ENCODE results near the gene PDE6B. TPM values are rescaled to one million over a fixed set of nuclear protein-coding genes. Genes with fewer than 3 reads are reported as not detected.

The PDE6B gene
- 3.4 and 4.1 TPM in 2 replicates for total RNA-seq
- long read RNA-seq, partial matches to known transcripts: 0 of 1 reads
- long read RNA-seq, other reads (novel, unspliced or antisense): 1 of 1 reads

DNA sequence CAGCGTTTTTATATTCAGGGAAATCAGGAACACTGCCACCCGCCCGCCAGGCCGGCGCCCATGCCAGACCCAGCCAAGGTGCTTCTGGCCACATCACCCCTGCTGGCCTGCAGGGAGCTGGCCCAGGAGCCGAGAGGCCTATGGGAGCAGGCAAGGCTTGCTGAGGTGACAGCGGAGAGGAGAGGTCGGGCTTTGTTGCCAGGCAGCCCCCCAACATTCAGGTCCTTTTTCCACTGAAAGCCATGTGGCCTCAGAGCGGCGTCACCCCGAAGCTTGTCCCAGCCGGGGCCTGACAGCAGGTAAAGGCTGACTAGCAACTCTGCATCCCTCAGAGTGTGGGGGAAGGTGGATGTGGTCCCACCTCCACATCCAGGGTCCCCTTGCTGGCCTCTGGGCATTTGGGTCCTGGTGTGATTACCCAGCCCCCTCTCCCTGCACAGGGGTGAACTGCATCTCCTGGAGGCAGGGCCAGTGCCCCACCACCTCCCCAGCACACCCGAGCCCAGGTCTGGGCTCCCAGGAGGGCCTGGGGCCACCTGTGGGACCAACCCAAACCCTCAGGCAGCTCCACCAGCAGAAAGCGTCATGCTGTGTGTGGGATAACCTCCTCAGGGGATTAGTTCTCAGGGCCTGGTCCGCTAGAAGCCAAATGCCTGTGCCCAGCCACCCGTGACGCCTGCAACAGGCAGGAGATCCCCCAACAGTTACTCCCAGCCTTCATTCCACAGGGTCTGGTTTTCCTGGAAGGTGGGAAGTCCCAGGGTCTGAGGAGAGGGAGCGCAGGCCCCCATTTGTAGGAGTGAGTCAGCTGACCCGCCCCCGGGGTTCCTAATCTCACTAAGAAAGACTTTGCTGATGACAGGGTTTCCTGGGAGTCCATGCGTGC, at the start of gene PDE6B:
Gene PDE6B (plus strand): TSS at position 869 of the 886 bp plus-strand sequence. CDS start 54 bp downstream, outside the sequence.
- no peak for DNase-seq (ENCODE audit: low read depth, low spot score)
- TF ChIP-seq, protein P1, sequence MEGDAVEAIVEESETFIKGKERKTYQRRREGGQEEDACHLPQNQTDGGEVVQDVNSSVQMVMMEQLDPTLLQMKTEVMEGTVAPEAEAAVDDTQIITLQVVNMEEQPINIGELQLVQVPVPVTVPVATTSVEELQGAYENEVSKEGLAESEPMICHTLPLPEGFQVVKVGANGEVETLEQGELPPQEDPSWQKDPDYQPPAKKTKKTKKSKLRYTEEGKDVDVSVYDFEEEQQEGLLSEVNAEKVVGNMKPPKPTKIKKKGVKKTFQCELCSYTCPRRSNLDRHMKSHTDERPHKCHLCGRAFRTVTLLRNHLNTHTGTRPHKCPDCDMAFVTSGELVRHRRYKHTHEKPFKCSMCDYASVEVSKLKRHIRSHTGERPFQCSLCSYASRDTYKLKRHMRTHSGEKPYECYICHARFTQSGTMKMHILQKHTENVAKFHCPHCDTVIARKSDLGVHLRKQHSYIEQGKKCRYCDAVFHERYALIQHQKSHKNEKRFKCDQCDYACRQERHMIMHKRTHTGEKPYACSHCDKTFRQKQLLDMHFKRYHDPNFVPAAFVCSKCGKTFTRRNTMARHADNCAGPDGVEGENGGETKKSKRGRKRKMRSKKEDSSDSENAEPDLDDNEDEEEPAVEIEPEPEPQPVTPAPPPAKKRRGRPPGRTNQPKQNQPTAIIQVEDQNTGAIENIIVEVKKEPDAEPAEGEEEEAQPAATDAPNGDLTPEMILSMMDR (conservative IDR thresholded peaks at IDR 0.05): no peak
- Mint-ChIP-seq H3K4me1 (peaks cover 3% of the 10 kb centered on the region), H3K27ac (ENCODE audit: unreplicated experiment) (no peak within 1 kb of the TSS), H3K9me3 (peaks cover 2% of the 10 kb centered on the region), H3K36me3 (ENCODE audit: low read depth) (no peaks in the 10 kb centered on the region), H3K4me3 (no peak within 1 kb of the TSS), H3K27me3 (ENCODE audit: low read depth) (peaks cover 15% of the 10 kb centered on the region)

DNA sequence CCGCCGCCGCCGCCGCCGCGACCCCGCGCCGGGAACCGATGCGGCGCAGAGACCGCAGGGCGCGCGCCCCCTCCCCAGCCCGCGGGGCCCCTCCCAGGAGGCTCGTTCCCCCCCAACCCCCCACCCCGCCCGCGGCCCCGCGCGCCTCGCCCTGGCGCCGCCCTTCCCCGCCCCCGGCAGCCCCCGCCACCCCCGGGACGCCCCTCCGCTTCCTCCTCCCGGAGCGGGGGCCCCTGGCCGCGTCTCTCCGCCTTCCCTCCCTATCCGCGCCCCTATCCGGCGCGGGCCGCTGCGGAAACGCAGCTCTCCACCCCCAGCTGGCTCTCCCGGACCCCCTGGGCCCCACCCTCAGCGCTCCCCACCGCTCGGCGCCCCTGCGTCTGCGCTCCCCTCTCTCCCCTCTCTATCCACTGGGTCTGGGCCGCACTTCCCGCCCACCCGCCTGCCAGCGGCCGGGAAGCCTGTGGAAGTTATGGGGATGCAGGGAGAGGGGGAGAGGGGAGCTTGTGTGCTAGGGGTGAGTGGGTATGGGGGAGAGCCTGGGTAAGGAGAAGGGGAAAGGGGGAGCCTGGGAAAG, 49.0 kb upstream of the PDE6B start, which contains the start of gene TMEM271:
Gene TMEM271 (minus strand): TSS at position 51 of the 577 bp plus-strand sequence. CDS start 233 bp downstream, outside the sequence.
- Mint-ChIP-seq H3K4me3 (peak within 1 kb of the TSS; percentile 76), H3K9me3 (no peaks in the 10 kb centered on the region), H3K27ac (ENCODE audit: unreplicated experiment) (no peak within 1 kb of the TSS), H3K27me3 (ENCODE audit: low read depth) (peaks cover 84% of the 10 kb centered on the region), H3K4me1 (peaks cover 22% of the 10 kb centered on the region), H3K36me3 (ENCODE audit: low read depth) (peaks cover 2% of the 10 kb centered on the region)
- DNase-seq (ENCODE audit: low read depth, low spot score): no peak
- TF ChIP-seq, protein P1 (conservative IDR thresholded peaks at IDR 0.05): no peak

DNA sequence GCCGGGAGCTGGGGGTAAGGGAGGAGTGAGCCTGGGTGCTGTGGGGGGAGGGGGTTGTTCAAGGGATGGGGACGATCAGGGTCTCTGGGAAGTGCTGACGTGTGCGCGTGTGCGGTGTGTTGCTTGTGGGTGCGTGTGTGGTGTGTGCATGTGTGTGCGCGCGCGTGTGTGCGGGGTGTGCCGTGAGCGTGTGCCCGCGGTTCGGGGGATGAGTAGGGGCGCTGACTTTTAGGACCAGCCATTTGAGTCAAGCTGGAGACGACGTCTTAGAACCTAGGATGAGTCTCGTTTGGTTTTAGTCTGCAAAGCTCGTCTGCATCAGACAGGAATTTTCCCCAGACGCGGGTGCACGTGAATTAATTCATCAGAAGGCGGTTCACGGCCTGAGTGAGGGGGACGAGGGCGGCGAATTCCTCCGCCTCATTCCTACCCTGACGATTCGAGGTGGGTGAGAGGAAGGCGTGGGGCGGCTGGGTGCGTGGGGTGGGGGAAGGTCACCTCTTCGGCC, 48.3 kb upstream of the PDE6B start:
- Mint-ChIP-seq H3K4me1 (peaks cover 27% of the 10 kb centered on the region), H3K27ac (ENCODE audit: unreplicated experiment) (no peak overlapping the region), H3K9me3 (no peaks in the 10 kb centered on the region), H3K36me3 (ENCODE audit: low read depth) (peaks cover 2% of the 10 kb centered on the region), H3K27me3 (ENCODE audit: low read depth) (peaks cover 82% of the 10 kb centered on the region), H3K4me3 (peak overlapping the region; percentile 76)
- DNase-seq (ENCODE audit: low read depth, low spot score): no peak
- TF ChIP-seq, protein P1 (conservative IDR thresholded peaks at IDR 0.05): no peak

DNA sequence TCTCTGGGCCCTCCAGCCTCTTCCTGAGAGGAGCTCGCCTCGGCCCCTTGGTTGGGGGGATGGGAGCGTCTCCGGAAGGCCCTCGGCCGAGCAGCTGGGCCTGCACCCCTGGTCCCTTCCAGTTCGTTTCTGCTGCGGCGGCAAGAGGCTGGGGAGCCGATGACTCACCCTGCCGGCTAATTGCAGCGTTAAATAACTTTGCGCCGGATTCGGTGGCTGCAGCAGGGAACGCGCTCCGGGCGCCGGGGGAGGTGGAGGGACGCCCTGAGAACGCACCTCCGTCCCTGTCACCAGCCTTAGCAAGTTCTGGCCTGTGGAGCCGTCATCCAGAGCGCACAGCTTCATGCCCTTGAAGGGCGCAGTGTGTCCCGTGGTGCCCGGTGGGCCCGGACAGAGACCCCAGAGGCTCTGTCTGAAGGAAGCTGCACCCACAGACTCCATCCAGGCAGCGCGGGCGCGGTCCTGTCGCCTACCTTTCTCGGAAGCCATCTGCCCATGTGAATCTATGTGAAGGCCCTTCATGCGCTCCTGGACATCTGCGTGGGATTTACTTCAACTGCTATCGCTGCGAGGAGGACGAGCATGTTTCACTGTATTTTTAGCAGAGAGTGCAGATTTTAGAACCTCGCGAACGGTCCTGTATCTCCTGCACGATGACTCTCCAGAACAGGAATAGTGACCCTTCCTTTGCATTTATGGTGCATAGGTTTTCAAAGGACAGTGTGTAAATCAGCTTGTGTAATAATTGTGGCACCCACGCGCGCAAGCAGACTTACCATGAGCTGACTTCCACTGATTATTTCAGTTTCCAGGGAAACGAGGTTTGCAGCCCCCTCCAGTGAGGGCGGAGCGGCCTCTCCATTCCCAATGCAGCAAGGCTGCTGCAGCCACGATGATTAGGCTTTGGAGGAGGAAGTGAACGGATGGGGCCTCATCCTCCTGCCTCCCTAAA, 47.6 kb upstream of the PDE6B start:
- H3K27me3 Mint-ChIP-seq (ENCODE audit: low read depth): peaks cover 75% of the 10 kb centered on the region
- H3K4me3 Mint-ChIP-seq: peak overlapping the region; percentile 76
- TF ChIP-seq, protein P1 (conservative IDR thresholded peaks at IDR 0.05): no peak
- peaks cover 2% of the 10 kb centered on the region for H3K36me3 Mint-ChIP-seq (ENCODE audit: low read depth)
- H3K4me1 Mint-ChIP-seq: peaks cover 27% of the 10 kb centered on the region
- DNase-seq (ENCODE audit: low read depth, low spot score): peak; percentile 15
- H3K27ac Mint-ChIP-seq (ENCODE audit: unreplicated experiment): no peak overlapping the region
- H3K9me3 Mint-ChIP-seq: no peaks in the 10 kb centered on the region
